Psoas muscle (tissue), 8 donors: ENCODE data around the gene KLHL40. TPM values are rescaled to one million over a fixed set of nuclear protein-coding genes. Genes with fewer than 3 reads are reported as not detected.

ENCODE experiments used
- ATAC-seq, 4 donors: fragments of 200-7000 bp; cut with Tn5 transposase; one replicate each; pipeline ENCODE4 v1.9.1; 2020; ENCODE audit warnings: moderate library complexity in 3 of 4, mild to moderate bottlenecking in 2 of 4
- DNase-seq, 2 donors: peaks; one replicate each; pipeline ENCODE4 v3.0.0-alpha.2; 2020
- H3K27ac ChIP-seq: fragments of 200-600 bp; one replicate; pipeline ENCODE4 v1.8.0; 2022
- H3K27me3 ChIP-seq, 3 donors: fragments of 200-600 bp in 1 of 3; one replicate each; pipeline versions ENCODE4 v1.6.1 to v1.8.0; 2013 to 2022; ENCODE audit warnings: low read length in 2 of 3, mild to moderate bottlenecking in 2 of 3, moderate library complexity in 1 of 3; ENCODE audit not compliant: insufficient read depth in 3 of 3
- H3K36me3 ChIP-seq, 2 donors: fragments of 200-600 bp in 1 of 2; one replicate each; pipeline versions ENCODE4 v1.6.1 to v1.8.0; 2013 to 2022; ENCODE audit warnings: low read depth in 1 of 2, mild to moderate bottlenecking in 1 of 2, moderate library complexity in 1 of 2; ENCODE audit not compliant: insufficient read depth in 1 of 2
- H3K4me1 ChIP-seq: fragments of 200-600 bp; one replicate; pipeline ENCODE4 v1.8.0; 2022
- H3K4me3 ChIP-seq: fragments of 200-600 bp; one replicate; pipeline ENCODE4 v1.8.0; 2022; ENCODE audit warnings: mild to moderate bottlenecking
- H3K9me3 ChIP-seq: fragments of 200-600 bp; one replicate; pipeline ENCODE4 v1.8.0; 2022
- CTCF ChIP-seq: fragments of 200-600 bp; IDR thresholded peaks from one replicate; pipeline ENCODE4 v1.8.0; 2022; ENCODE audit warnings: antibody characterized with exemption
- WGBS, 3 donors: extraction: QIAGEN DNeasy Blood & Tissue Kit; methylation state at CpG; one replicate each; pipeline versions ENCODE4 v1.1.6 to v1.1.7; 2013; 5-methylcytosine and 5-hydroxymethylcytosine counted together
- intact Hi-C, 2 donors: fragments of 100-400 bp; cut with DNase I; formaldehyde crosslinking; loops; one replicate each; pipeline versions ENCODE4 v1.11.0 to v1.14.2; 2022
- polyA plus RNA-seq, 3 donors: library from polyadenylated mRNA; stranded (reverse); fragments of 200-250 nt; gene quantifications; one replicate each; pipeline ENCODE4 v1.2.3, GENCODE V29; 2013
- total RNA-seq, 4 donors: library from RNA; stranded (reverse); fragmentation: NEBNext Ultra II Directional in 2 of 4; extraction: Animal tissue kit (Norgen Biotek cat#: 25700) in 2 of 4; gene quantifications; one replicate each; pipeline versions ENCODE4 v1.2.1 to v1.2.4, GENCODE V29; 2021 to 2023
- donor health status: healthy with polysubstance abuse.
- donor health status: DM: no; HTN: no; CAD: no; lungs with moderate emphysema.
- donor health status: Bipolar disorder and iron deficiency.
- donor health status: healthy.
- donor health status: DM: yes; HTN: yes; CAD: no.
- donor health status: DM: no; HTN: no; CAD: no.
- donor health status: DM: no; HTN: no; CAD: no.
- donor health status: DM: yes; HTN: yes; CAD: no.

KLHL40 gene
- total and polyA plus RNA-seq, 7 donors: 241 to 923 (median 392) TPM

GRCh38 chr3:42675909-42676308 lies 9.4 kb upstream of the KLHL40 start:
- TF ChIP-seq CTCF: no peak
- Histone ChIP-seq H3K9me3 (no peaks in the 10 kb centered on the region), H3K36me3 (no peaks in the 10 kb centered on the region), H3K27me3 (no peaks in the 10 kb centered on the region), H3K4me3 (no peak overlapping the region), H3K27ac (no peak overlapping the region), H3K4me1 (no peaks in the 10 kb centered on the region)
- WGBS, 3 donors: 85 to 89% (median 85%) methylated on average over 2 of the region's 2 CpGs
- intact Hi-C loops: no loop called here
- ATAC-seq: no peak
- no peak for DNase-seq

- DNase-seq: no peak
- TF ChIP-seq CTCF: no peak
- no peak overlapping the region for H3K4me3 ChIP-seq
- WGBS, 3 donors: 85 to 89% (median 85%) methylated on average over 2 of the region's 2 CpGs
- intact Hi-C loops: no loop called here
- H3K27ac ChIP-seq: no peak overlapping the region
- no peak for ATAC-seq
- no peaks in the 10 kb centered on the region for H3K36me3 ChIP-seq
- peaks cover 8% of the 10 kb centered on the region for H3K4me1 ChIP-seq
- H3K9me3 ChIP-seq: no peaks in the 10 kb centered on the region
- H3K27me3 ChIP-seq: no peaks in the 10 kb centered on the region
Measured at GRCh38 chr3:42678447-42678846, 6.9 kb upstream of the KLHL40 start.

GRCh38 chr3:42680271-42680670 lies 5.1 kb upstream of the KLHL40 start:
- Histone ChIP-seq H3K9me3 (no peaks in the 10 kb centered on the region), H3K27ac (no peak overlapping the region), H3K27me3 (no peaks in the 10 kb centered on the region), H3K36me3 (no peaks in the 10 kb centered on the region), H3K4me1 (peaks cover 21% of the 10 kb centered on the region), H3K4me3 (no peak overlapping the region)
- intact Hi-C loops: no loop called here
- WGBS, 3 donors: 82 to 90% (median 89%) methylated on average over 1 of the region's 1 CpG
- TF ChIP-seq CTCF: no peak
- DNase-seq (no peak), ATAC-seq (no peak)

GRCh38 chr3:42680806-42681205 lies 4.5 kb upstream of the KLHL40 start:
- no peaks in the 10 kb centered on the region for H3K36me3 ChIP-seq
- H3K27me3 ChIP-seq: no peaks in the 10 kb centered on the region
- no peak for ATAC-seq
- H3K9me3 ChIP-seq: no peaks in the 10 kb centered on the region
- no peak for DNase-seq
- no peak overlapping the region for H3K27ac ChIP-seq
- no peak for TF ChIP-seq CTCF
- peaks cover 25% of the 10 kb centered on the region for H3K4me1 ChIP-seq
- H3K4me3 ChIP-seq: no peak overlapping the region
- intact Hi-C loops: no loop called here
- 78 to 82% (median 80%) methylated on average over 4 of the region's 4 CpGs for WGBS, 3 donors

GRCh38 chr3:42681361-42682038 lies 3.8 kb upstream of the KLHL40 start:
- H3K27ac ChIP-seq: no peak overlapping the region
- intact Hi-C loops: no loop called here
- no peaks in the 10 kb centered on the region for H3K9me3 ChIP-seq
- DNase-seq (no peak), ATAC-seq (no peak)
- H3K27me3 ChIP-seq: no peaks in the 10 kb centered on the region
- 86 to 92% (median 86%) methylated on average over 10 of the region's 10 CpGs for WGBS, 3 donors
- H3K36me3 ChIP-seq: no peaks in the 10 kb centered on the region
- TF ChIP-seq CTCF: no peak
- no peak overlapping the region for H3K4me3 ChIP-seq
- peaks cover 31% of the 10 kb centered on the region for H3K4me1 ChIP-seq
